WTC11 (cell line): ENCODE results near the gene CAMKK2. TPM values are rescaled to one million over a fixed set of nuclear protein-coding genes. Genes with fewer than 3 reads are reported as not detected.

Experiments used
- ATAC-seq: fragments of 200-7000 bp; cut with Tn5 transposase; 2 replicates; pipeline ENCODE4 v1.10.0; 2021; ENCODE audit warnings: mild to moderate bottlenecking, moderate library complexity
- CTCF ChIA-PET: fragments of 300-600 bp; sonication (Branson Sonifier 250); formaldehyde crosslinking; loops from one replicate; lab custom pipeline; 2021; ENCODE audit warnings: antibody characterized with exemption; lab: Charles Lee
- POLR2A ChIA-PET: fragments of 350-600 bp; sonication (Branson Sonifier 250); formaldehyde crosslinking; loops from one replicate; lab custom pipeline; 2021; ENCODE audit warnings: antibody characterized with exemption; lab: Charles Lee
- DNase-seq: peaks from one replicate; pipeline ENCODE4 v3.0.0; 2021; ENCODE audit warnings: low spot score
- H3K27ac Mint-ChIP-seq: 2 replicates; pipeline ENCODE4 v1.8.0; 2021; ENCODE audit warnings: mixed read lengths
- H3K27me3 Mint-ChIP-seq: 2 replicates; pipeline ENCODE4 v1.8.0; 2021; ENCODE audit warnings: low read depth, mild to moderate bottlenecking, moderate library complexity, mixed read lengths
- H3K36me3 Mint-ChIP-seq: 2 replicates; pipeline ENCODE4 v1.8.0; 2021; ENCODE audit warnings: mixed read lengths
- H3K4me1 Mint-ChIP-seq: 2 replicates; pipeline ENCODE4 v1.8.0; 2022; ENCODE audit warnings: mixed read lengths
- H3K4me3 Mint-ChIP-seq: 2 replicates; pipeline ENCODE4 v1.8.0; 2021; ENCODE audit warnings: mild to moderate bottlenecking, moderate library complexity, mixed read lengths
- H3K9me3 Mint-ChIP-seq: 2 replicates; pipeline ENCODE4 v1.8.0; 2021; ENCODE audit warnings: mixed read lengths
- AFF4 ChIP-seq: sonication (generic); formaldehyde crosslinking; IDR thresholded peaks from 2 replicates; pipeline ENCODE4 v1.8.1; 2023; ENCODE audit warnings: mild to moderate bottlenecking, missing genetic modification reagents, borderline replicate concordance
- CREM ChIP-seq: sonication (generic); formaldehyde crosslinking; IDR thresholded peaks from 2 replicates; pipeline ENCODE4 v1.8.1; 2022; ENCODE audit warnings: mild to moderate bottlenecking, missing genetic modification reagents, moderate library complexity
- ERG ChIP-seq: fragments of 250-450 bp; sonication (Bioruptor Pico); IDR thresholded peaks from 2 replicates; pipeline ENCODE4 v1.8.0; 2021; ENCODE audit warnings: mild to moderate bottlenecking
- ETV6 ChIP-seq: sonication (generic); formaldehyde crosslinking; IDR thresholded peaks from 2 replicates; pipeline ENCODE4 v1.8.1; 2022; ENCODE audit warnings: mild to moderate bottlenecking, missing genetic modification reagents
- FOXP1 ChIP-seq: sonication (generic); formaldehyde crosslinking; IDR thresholded peaks from 2 replicates; pipeline ENCODE4 v1.8.0; 2022; ENCODE audit warnings: missing genetic modification reagents, mild to moderate bottlenecking, moderate library complexity, borderline replicate concordance
- GTF2I ChIP-seq: fragments of 250-450 bp; sonication (Bioruptor Pico); conservative IDR thresholded peaks from 2 replicates; pipeline ENCODE4 v1.4.0; 2021; ENCODE audit warnings: mild to moderate bottlenecking
- JUN ChIP-seq: sonication (generic); formaldehyde crosslinking; IDR thresholded peaks from 2 replicates; pipeline ENCODE4 v1.8.0; 2023; ENCODE audit warnings: mild to moderate bottlenecking, missing genetic modification reagents
- KAT7 ChIP-seq: sonication (generic); formaldehyde crosslinking; IDR thresholded peaks from 2 replicates; pipeline ENCODE4 v1.8.1; 2023; ENCODE audit warnings: missing genetic modification reagents, mild to moderate bottlenecking, borderline replicate concordance
- NR3C1 ChIP-seq: sonication (generic); formaldehyde crosslinking; conservative IDR thresholded peaks from 2 replicates; pipeline ENCODE4 v1.8.1; 2023; ENCODE audit warnings: low read depth, mild to moderate bottlenecking, missing genetic modification reagents
- OVOL2 ChIP-seq: fragments of 250-450 bp; sonication (Bioruptor Pico); IDR thresholded peaks from 2 replicates; pipeline ENCODE4 v1.9.0; 2021; ENCODE audit warnings: mild to moderate bottlenecking, borderline replicate concordance
- RORB ChIP-seq: fragments of 250-450 bp; sonication (Bioruptor Pico); IDR thresholded peaks from 2 replicates; pipeline ENCODE4 v1.9.0; 2021; ENCODE audit warnings: mild to moderate bottlenecking
- TCF7 ChIP-seq: sonication (generic); formaldehyde crosslinking; IDR thresholded peaks from 2 replicates; pipeline ENCODE4 v1.8.0; 2022; ENCODE audit warnings: mild to moderate bottlenecking, low read depth, missing genetic modification reagents, moderate library complexity
- TEAD4 ChIP-seq: sonication (generic); formaldehyde crosslinking; IDR thresholded peaks from 2 replicates; pipeline ENCODE4 v1.8.0; 2022; ENCODE audit warnings: mild to moderate bottlenecking, missing genetic modification reagents
- ZBTB21 ChIP-seq: sonication (generic); formaldehyde crosslinking; IDR thresholded peaks from 2 replicates; pipeline ENCODE4 v1.8.1; 2023; ENCODE audit warnings: mild to moderate bottlenecking, missing genetic modification reagents, borderline replicate concordance
- ZNF138 ChIP-seq: sonication (generic); formaldehyde crosslinking; conservative IDR thresholded peaks from 2 replicates; pipeline ENCODE4 v1.8.1; 2022; ENCODE audit warnings: mild to moderate bottlenecking, moderate library complexity, missing genetic modification reagents
- ZNF219 ChIP-seq: sonication (generic); formaldehyde crosslinking; IDR thresholded peaks from 2 replicates; pipeline ENCODE4 v1.8.0; 2023; ENCODE audit warnings: missing genetic modification reagents, mild to moderate bottlenecking, borderline replicate concordance
- ZNF232 ChIP-seq: sonication (generic); formaldehyde crosslinking; IDR thresholded peaks from 2 replicates; pipeline ENCODE4 v1.8.0; 2022; ENCODE audit warnings: mild to moderate bottlenecking, missing genetic modification reagents
- ZNF416 ChIP-seq: fragments of 250-450 bp; sonication (Bioruptor Pico); IDR thresholded peaks from 2 replicates; pipeline ENCODE4 v1.9.0; 2021; ENCODE audit warnings: mild to moderate bottlenecking, inconsistent platforms
- ZNF671 ChIP-seq: fragments of 250-450 bp; sonication (Bioruptor Pico); IDR thresholded peaks from 2 replicates; pipeline ENCODE4 v1.8.0; 2021; ENCODE audit warnings: mild to moderate bottlenecking
- total RNA-seq: library from RNA; stranded (reverse); gene quantifications from 3 replicates; pipeline ENCODE4 v1.2.3, GENCODE V29; 2021
- TF ChIP-seq, protein P1 (sequence below): fragments of 250-450 bp; sonication (Bioruptor Pico); conservative IDR thresholded peaks from 2 replicates; pipeline ENCODE4 v1.9.0; 2021; ENCODE audit warnings: mild to moderate bottlenecking
- TF ChIP-seq, protein P2 (sequence below): fragments of 250-450 bp; sonication (Bioruptor Pico); IDR thresholded peaks from 2 replicates; pipeline ENCODE4 v1.9.0; 2021; ENCODE audit warnings: mild to moderate bottlenecking, borderline replicate concordance
- TF ChIP-seq, protein P3 (sequence below): sonication (generic); formaldehyde crosslinking; IDR thresholded peaks from 2 replicates; pipeline ENCODE4 v1.8.0; 2022; ENCODE audit warnings: mild to moderate bottlenecking, missing genetic modification reagents

Gene CAMKK2
- total RNA-seq, 1 experiment from 2014 or later: 36.5 TPM

DNA sequence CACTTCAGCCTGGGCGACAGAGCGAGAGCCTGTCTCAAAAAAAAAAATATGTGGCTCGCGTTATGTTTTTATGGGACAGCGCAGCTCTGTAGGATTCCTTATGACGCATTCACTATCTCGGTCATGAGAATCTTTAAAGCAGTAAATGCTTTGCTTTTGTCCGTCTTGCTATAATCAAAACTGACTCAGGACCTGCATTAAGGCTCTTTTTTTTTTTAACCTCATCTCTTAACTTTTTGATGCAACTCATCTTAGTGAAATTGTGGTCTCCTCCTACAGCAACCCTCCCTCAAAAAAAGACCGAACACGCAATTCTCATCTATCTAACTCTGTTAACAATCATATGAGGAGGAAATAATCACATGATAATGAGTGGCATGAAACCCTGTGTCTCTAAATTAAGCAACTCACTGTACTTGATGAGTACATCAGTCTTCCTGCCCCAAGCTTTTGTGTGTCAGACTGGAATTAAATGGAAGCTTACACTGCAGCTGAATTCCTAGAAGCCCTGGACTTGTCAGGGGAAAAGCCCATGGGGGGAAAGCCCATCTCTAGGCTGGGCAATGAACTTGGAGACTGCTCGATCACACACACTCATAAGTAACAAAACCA lies 82.2 kb downstream of the CAMKK2 start (continued):
- TF ChIP-seq JUN (CRISPR knock-in tag): no peak
- TF ChIP-seq CREM (CRISPR knock-in tag): no peak
- TF ChIP-seq, protein P1, sequence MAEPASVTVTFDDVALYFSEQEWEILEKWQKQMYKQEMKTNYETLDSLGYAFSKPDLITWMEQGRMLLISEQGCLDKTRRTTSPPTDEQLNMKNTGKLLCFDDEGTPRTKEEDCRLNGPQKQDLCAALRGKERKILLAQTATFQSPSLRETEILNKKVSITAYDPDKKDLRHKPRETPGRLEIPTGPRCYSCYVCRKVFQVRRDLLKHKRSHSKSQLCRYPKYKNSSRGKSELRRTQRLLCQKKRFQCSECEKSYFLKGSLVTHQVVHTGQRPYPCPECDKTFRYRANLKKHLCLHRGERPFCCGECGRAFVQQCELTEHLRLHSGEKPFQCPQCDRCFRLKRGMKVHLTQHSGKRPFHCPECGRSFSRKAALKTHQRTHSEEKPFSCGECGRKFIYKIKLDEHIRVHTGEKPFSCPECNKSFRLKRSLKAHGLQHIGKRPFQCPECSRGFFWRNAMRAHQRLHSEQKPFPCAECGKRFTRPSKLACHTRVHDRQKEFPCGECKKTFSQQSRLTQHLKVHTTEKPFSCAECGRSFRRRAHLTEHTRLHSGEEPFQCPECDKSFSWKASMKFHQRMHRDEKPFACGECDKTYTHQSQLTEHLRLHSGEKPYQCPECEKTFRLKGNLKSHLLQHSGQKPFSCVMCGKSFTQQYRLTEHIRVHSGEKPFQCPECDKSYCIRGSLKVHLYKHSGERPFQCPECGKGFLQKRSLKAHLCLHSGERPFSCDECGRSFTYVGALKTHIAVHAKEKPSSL (CRISPR knock-in tag): no peak
- TF ChIP-seq ZNF671 (CRISPR knock-in tag): no peak
- TF ChIP-seq TCF7 (CRISPR knock-in tag): no peak
- no peak for TF ChIP-seq AFF4
- TF ChIP-seq GTF2I (CRISPR knock-in tag): no peak
- no peak for TF ChIP-seq FOXP1 (CRISPR knock-in tag)

GRCh38 chr12:121212875-121213274 lies 83.6 kb downstream of the CAMKK2 start:
- TF ChIP-seq NR3C1 (CRISPR knock-in tag) (no peak), ZNF416 (CRISPR knock-in tag) (no peak), ZNF138 (CRISPR knock-in tag) (no peak), OVOL2 (no peak), ERG (CRISPR knock-in tag) (no peak), KAT7 (CRISPR knock-in tag) (no peak), RORB (CRISPR knock-in tag) (no peak), ZBTB21 (no peak), ETV6 (CRISPR knock-in tag) (no peak), ZNF232 (no peak), TEAD4 (no peak), ZNF219 (CRISPR knock-in tag) (no peak)
- TF ChIP-seq, protein P2, sequence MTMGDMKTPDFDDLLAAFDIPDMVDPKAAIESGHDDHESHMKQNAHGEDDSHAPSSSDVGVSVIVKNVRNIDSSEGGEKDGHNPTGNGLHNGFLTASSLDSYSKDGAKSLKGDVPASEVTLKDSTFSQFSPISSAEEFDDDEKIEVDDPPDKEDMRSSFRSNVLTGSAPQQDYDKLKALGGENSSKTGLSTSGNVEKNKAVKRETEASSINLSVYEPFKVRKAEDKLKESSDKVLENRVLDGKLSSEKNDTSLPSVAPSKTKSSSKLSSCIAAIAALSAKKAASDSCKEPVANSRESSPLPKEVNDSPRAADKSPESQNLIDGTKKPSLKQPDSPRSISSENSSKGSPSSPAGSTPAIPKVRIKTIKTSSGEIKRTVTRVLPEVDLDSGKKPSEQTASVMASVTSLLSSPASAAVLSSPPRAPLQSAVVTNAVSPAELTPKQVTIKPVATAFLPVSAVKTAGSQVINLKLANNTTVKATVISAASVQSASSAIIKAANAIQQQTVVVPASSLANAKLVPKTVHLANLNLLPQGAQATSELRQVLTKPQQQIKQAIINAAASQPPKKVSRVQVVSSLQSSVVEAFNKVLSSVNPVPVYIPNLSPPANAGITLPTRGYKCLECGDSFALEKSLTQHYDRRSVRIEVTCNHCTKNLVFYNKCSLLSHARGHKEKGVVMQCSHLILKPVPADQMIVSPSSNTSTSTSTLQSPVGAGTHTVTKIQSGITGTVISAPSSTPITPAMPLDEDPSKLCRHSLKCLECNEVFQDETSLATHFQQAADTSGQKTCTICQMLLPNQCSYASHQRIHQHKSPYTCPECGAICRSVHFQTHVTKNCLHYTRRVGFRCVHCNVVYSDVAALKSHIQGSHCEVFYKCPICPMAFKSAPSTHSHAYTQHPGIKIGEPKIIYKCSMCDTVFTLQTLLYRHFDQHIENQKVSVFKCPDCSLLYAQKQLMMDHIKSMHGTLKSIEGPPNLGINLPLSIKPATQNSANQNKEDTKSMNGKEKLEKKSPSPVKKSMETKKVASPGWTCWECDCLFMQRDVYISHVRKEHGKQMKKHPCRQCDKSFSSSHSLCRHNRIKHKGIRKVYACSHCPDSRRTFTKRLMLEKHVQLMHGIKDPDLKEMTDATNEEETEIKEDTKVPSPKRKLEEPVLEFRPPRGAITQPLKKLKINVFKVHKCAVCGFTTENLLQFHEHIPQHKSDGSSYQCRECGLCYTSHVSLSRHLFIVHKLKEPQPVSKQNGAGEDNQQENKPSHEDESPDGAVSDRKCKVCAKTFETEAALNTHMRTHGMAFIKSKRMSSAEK (CRISPR knock-in tag): no peak
- TF ChIP-seq, protein P3, sequence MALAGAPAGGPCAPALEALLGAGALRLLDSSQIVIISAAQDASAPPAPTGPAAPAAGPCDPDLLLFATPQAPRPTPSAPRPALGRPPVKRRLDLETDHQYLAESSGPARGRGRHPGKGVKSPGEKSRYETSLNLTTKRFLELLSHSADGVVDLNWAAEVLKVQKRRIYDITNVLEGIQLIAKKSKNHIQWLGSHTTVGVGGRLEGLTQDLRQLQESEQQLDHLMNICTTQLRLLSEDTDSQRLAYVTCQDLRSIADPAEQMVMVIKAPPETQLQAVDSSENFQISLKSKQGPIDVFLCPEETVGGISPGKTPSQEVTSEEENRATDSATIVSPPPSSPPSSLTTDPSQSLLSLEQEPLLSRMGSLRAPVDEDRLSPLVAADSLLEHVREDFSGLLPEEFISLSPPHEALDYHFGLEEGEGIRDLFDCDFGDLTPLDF (CRISPR knock-in tag): no peak
- Mint-ChIP-seq H3K4me1 (peaks cover 6% of the 10 kb centered on the region), H3K27ac (no peak overlapping the region), H3K9me3 (no peaks in the 10 kb centered on the region), H3K27me3 (peaks cover 18% of the 10 kb centered on the region), H3K36me3 (no peaks in the 10 kb centered on the region), H3K4me3 (no peak overlapping the region)
- ATAC-seq: no peak
- ChIA-PET POLR2A (interaction anchor here (0.6 kb wide), 1 partner anchor 716 kb away, joined by 3 read pairs; no protein-coding TSS in a partner anchor), CTCF (no interaction called here)
- no peak for DNase-seq
